SK-N-SH treated with all-trans-retinoic acid at 6 μM for 48 hours (cell line): ENCODE data around the gene ZNF304.

Experiments used
- ATAC-seq: fragments of 200-7000 bp; cut with Tn5 transposase; 3 replicates; pipeline ENCODE4 v1.9.1; 2020; ENCODE audit warnings: mild to moderate bottlenecking, moderate library complexity
- BACH2 ChIP-seq: fragments of 250-450 bp; sonication (Bioruptor Pico); IDR thresholded peaks from 2 replicates; pipeline ENCODE4 v1.9.0; 2021; ENCODE audit warnings: mild to moderate bottlenecking, borderline replicate concordance
- CREB5 ChIP-seq: fragments of 250-450 bp; sonication (Bioruptor Pico); IDR thresholded peaks from 2 replicates; pipeline ENCODE4 v1.5.1; 2020; ENCODE audit warnings: low read depth, mild to moderate bottlenecking, moderate library complexity
- CSDC2 ChIP-seq: fragments of 250-450 bp; sonication (Bioruptor Pico); IDR thresholded peaks from 2 replicates; pipeline ENCODE4 v1.5.0; 2020; ENCODE audit warnings: mild to moderate bottlenecking, moderate library complexity
- ESRRG ChIP-seq: fragments of 250-450 bp; sonication (Bioruptor Pico); IDR thresholded peaks from 2 replicates; pipeline ENCODE4 v1.6.1; 2021; ENCODE audit warnings: mild to moderate bottlenecking
- GLIS3 ChIP-seq: fragments of 250-450 bp; sonication (Bioruptor Pico); IDR thresholded peaks from 2 replicates; pipeline ENCODE4 v1.5.0; 2020; ENCODE audit warnings: mild to moderate bottlenecking, moderate library complexity
- ISL1 ChIP-seq: fragments of 250-450 bp; sonication (Bioruptor Pico); IDR thresholded peaks from 2 replicates; pipeline ENCODE4 v2.1.2; 2022; ENCODE audit warnings: mild to moderate bottlenecking, moderate library complexity
- OSR1 ChIP-seq: fragments of 250-450 bp; sonication (Bioruptor Pico); IDR thresholded peaks from 2 replicates; pipeline ENCODE4 v1.8.0; 2022; ENCODE audit warnings: moderate library complexity, mild to moderate bottlenecking, inconsistent platforms
- PPARA ChIP-seq: fragments of 250-450 bp; sonication (Bioruptor Pico); IDR thresholded peaks from 2 replicates; pipeline ENCODE4 v1.5.0; 2020; ENCODE audit warnings: mild to moderate bottlenecking, borderline replicate concordance
- RARB ChIP-seq: fragments of 250-450 bp; sonication (Bioruptor Pico); IDR thresholded peaks from 2 replicates; pipeline ENCODE4 v1.8.0; 2021; ENCODE audit warnings: mild to moderate bottlenecking, moderate library complexity
- SNAI2 ChIP-seq: fragments of 250-450 bp; sonication (Bioruptor Pico); IDR thresholded peaks from 2 replicates; pipeline ENCODE4 v1.5.0; 2020; ENCODE audit warnings: mild to moderate bottlenecking, moderate library complexity
- TCF4 ChIP-seq: fragments of 250-450 bp; sonication (Bioruptor Pico); IDR thresholded peaks from 2 replicates; pipeline ENCODE4 v1.8.0; 2021; ENCODE audit warnings: mild to moderate bottlenecking, moderate library complexity, borderline replicate concordance
- TOX ChIP-seq: fragments of 250-450 bp; sonication (Bioruptor Pico); IDR thresholded peaks from 2 replicates; pipeline ENCODE4 v1.8.0; 2021; ENCODE audit warnings: mild to moderate bottlenecking, moderate library complexity, borderline replicate concordance
- ZC3H10 ChIP-seq: fragments of 250-450 bp; sonication (Bioruptor Pico); IDR thresholded peaks from 2 replicates; pipeline ENCODE4 v1.5.1; 2021; ENCODE audit warnings: mild to moderate bottlenecking, moderate library complexity
- ZFP3 ChIP-seq: fragments of 250-450 bp; sonication (Bioruptor Pico); IDR thresholded peaks from 2 replicates; pipeline ENCODE4 v1.5.0; 2020; ENCODE audit warnings: mild to moderate bottlenecking, moderate library complexity
- ZFP30 ChIP-seq: fragments of 450-650 bp; formaldehyde crosslinking; IDR thresholded peaks from 2 replicates; pipeline ENCODE4 v1.5.0; 2022; ENCODE audit warnings: mild to moderate bottlenecking, moderate library complexity
- ZNF565 ChIP-seq: fragments of 450-650 bp; formaldehyde crosslinking; conservative IDR thresholded peaks from 2 replicates; pipeline ENCODE4 v1.5.0; 2020; ENCODE audit warnings: low read depth, mild to moderate bottlenecking, moderate library complexity
- ZNF70 ChIP-seq: fragments of 450-650 bp; formaldehyde crosslinking; IDR thresholded peaks from 2 replicates; pipeline ENCODE4 v1.5.0; 2020; ENCODE audit warnings: mild to moderate bottlenecking, moderate library complexity
- ZNF8 ChIP-seq: fragments of 450-650 bp; formaldehyde crosslinking; IDR thresholded peaks from 2 replicates; pipeline ENCODE4 v1.5.0; 2020; ENCODE audit warnings: mild to moderate bottlenecking, moderate library complexity
- TF ChIP-seq, protein P1 (sequence below): fragments of 250-450 bp; sonication (Bioruptor Pico); IDR thresholded peaks from 2 replicates; pipeline ENCODE4 v1.5.0; 2020; ENCODE audit warnings: mild to moderate bottlenecking, moderate library complexity
- TF ChIP-seq, protein P2 (sequence below): fragments of 250-450 bp; sonication (Bioruptor Pico); IDR thresholded peaks from 2 replicates; pipeline ENCODE4 v1.8.0; 2021; ENCODE audit warnings: low read depth, mild to moderate bottlenecking, moderate library complexity, borderline replicate concordance
- TF ChIP-seq, protein P3 (sequence below): fragments of 250-450 bp; sonication (Bioruptor Pico); IDR thresholded peaks from 2 replicates; pipeline ENCODE4 v1.5.1; 2021; ENCODE audit warnings: mild to moderate bottlenecking, moderate library complexity
- TF ChIP-seq, protein P4 (sequence below): fragments of 250-450 bp; sonication (Bioruptor Pico); IDR thresholded peaks from 2 replicates; pipeline ENCODE4 v1.8.0; 2020; ENCODE audit warnings: mild to moderate bottlenecking, moderate library complexity, borderline replicate concordance

Gene ZNF304

DNA sequence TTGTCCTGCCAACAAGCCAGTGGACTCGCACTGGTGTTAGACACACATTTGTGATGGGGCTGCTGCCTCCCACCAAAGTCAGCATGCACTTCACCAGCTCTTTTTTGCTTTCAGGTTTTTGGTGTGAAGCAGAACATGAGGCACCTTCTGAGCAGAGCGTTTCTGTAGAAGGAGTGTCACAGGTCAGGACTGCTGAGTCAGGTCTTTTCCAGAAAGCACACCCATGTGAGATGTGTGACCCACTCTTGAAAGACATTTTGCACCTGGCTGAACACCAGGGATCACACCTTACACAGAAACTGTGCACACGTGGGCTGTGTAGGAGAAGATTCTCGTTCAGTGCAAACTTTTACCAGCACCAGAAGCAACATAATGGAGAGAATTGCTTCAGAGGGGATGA, 4.8 kb downstream of the ZNF304 start:
- TF ChIP-seq GLIS3 (no peak), BACH2 (no peak), OSR1 (CRISPR knock-in tag) (no peak), CSDC2 (no peak), ZNF70 (CRISPR knock-in tag) (no peak), ISL1 (no peak), SNAI2 (no peak), ESRRG (CRISPR knock-in tag) (no peak), ZC3H10 (CRISPR knock-in tag) (no peak), TCF4 (CRISPR knock-in tag) (no peak), RARB (CRISPR knock-in tag) (no peak), ZNF8 (no peak), ZNF565 (CRISPR knock-in tag) (no peak), ZFP3 (CRISPR knock-in tag) (no peak), ZFP30 (CRISPR knock-in tag) (no peak)
- TF ChIP-seq, protein P1, sequence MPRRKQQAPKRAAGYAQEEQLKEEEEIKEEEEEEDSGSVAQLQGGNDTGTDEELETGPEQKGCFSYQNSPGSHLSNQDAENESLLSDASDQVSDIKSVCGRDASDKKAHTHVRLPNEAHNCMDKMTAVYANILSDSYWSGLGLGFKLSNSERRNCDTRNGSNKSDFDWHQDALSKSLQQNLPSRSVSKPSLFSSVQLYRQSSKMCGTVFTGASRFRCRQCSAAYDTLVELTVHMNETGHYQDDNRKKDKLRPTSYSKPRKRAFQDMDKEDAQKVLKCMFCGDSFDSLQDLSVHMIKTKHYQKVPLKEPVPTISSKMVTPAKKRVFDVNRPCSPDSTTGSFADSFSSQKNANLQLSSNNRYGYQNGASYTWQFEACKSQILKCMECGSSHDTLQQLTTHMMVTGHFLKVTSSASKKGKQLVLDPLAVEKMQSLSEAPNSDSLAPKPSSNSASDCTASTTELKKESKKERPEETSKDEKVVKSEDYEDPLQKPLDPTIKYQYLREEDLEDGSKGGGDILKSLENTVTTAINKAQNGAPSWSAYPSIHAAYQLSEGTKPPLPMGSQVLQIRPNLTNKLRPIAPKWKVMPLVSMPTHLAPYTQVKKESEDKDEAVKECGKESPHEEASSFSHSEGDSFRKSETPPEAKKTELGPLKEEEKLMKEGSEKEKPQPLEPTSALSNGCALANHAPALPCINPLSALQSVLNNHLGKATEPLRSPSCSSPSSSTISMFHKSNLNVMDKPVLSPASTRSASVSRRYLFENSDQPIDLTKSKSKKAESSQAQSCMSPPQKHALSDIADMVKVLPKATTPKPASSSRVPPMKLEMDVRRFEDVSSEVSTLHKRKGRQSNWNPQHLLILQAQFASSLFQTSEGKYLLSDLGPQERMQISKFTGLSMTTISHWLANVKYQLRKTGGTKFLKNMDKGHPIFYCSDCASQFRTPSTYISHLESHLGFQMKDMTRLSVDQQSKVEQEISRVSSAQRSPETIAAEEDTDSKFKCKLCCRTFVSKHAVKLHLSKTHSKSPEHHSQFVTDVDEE (CRISPR knock-in tag): no peak
- TF ChIP-seq, protein P2, sequence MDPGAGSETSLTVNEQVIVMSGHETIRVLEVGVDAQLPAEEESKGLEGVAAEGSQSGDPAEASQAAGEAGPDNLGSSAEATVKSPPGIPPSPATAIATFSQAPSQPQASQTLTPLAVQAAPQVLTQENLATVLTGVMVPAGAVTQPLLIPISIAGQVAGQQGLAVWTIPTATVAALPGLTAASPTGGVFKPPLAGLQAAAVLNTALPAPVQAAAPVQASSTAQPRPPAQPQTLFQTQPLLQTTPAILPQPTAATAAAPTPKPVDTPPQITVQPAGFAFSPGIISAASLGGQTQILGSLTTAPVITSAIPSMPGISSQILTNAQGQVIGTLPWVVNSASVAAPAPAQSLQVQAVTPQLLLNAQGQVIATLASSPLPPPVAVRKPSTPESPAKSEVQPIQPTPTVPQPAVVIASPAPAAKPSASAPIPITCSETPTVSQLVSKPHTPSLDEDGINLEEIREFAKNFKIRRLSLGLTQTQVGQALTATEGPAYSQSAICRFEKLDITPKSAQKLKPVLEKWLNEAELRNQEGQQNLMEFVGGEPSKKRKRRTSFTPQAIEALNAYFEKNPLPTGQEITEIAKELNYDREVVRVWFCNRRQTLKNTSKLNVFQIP (CRISPR knock-in tag): no peak
- TF ChIP-seq, all 23 proteins: peak for 0
- no peak for ATAC-seq

GRCh38 chr19:57357406-57357805, 6.3 kb downstream of the ZNF304 start:
- ATAC-seq: no peak
- TF ChIP-seq ZNF565 (CRISPR knock-in tag) (no peak), CREB5 (CRISPR knock-in tag) (no peak), ZFP30 (CRISPR knock-in tag) (no peak), ZFP3 (CRISPR knock-in tag) (no peak), ISL1 (no peak)

DNA sequence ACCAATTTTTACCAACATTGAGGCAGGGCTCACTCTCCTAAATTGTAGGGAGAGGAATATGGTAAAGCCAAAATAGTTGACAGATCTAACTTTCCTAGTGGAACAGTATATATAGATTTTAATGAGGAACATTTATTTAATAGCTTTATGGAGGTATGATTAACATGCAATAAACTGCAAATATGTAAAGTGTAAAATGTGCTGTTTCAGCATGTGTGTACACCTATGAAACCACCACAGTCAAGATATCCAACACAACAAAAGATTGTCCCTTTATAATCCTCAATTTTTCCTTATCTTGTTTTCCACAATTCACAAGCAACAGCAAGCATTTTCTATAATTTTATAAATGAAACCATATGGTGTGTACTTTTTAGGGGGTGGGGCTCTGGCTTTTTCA, 8.2 kb downstream of the ZNF304 start:
- ATAC-seq: no peak
- TF ChIP-seq SNAI2 (no peak), GLIS3 (no peak), CSDC2 (no peak), TCF4 (CRISPR knock-in tag) (no peak), BACH2 (no peak), ZFP3 (CRISPR knock-in tag) (no peak), ZNF8 (no peak), PPARA (CRISPR knock-in tag) (no peak), TOX (CRISPR knock-in tag) (no peak), ZNF565 (CRISPR knock-in tag) (no peak), ZNF70 (CRISPR knock-in tag) (no peak), ESRRG (CRISPR knock-in tag) (no peak), ZC3H10 (CRISPR knock-in tag) (no peak), CREB5 (CRISPR knock-in tag) (no peak), OSR1 (CRISPR knock-in tag) (no peak)
- TF ChIP-seq, protein P1 (CRISPR knock-in tag): no peak
- TF ChIP-seq, protein P3, sequence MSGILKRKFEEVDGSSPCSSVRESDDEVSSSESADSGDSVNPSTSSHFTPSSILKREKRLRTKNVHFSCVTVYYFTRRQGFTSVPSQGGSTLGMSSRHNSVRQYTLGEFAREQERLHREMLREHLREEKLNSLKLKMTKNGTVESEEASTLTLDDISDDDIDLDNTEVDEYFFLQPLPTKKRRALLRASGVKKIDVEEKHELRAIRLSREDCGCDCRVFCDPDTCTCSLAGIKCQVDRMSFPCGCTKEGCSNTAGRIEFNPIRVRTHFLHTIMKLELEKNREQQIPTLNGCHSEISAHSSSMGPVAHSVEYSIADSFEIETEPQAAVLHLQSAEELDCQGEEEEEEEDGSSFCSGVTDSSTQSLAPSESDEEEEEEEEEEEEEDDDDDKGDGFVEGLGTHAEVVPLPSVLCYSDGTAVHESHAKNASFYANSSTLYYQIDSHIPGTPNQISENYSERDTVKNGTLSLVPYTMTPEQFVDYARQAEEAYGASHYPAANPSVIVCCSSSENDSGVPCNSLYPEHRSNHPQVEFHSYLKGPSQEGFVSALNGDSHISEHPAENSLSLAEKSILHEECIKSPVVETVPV (CRISPR knock-in tag): no peak
- TF ChIP-seq, protein P2 (CRISPR knock-in tag): no peak
- TF ChIP-seq, protein P4, sequence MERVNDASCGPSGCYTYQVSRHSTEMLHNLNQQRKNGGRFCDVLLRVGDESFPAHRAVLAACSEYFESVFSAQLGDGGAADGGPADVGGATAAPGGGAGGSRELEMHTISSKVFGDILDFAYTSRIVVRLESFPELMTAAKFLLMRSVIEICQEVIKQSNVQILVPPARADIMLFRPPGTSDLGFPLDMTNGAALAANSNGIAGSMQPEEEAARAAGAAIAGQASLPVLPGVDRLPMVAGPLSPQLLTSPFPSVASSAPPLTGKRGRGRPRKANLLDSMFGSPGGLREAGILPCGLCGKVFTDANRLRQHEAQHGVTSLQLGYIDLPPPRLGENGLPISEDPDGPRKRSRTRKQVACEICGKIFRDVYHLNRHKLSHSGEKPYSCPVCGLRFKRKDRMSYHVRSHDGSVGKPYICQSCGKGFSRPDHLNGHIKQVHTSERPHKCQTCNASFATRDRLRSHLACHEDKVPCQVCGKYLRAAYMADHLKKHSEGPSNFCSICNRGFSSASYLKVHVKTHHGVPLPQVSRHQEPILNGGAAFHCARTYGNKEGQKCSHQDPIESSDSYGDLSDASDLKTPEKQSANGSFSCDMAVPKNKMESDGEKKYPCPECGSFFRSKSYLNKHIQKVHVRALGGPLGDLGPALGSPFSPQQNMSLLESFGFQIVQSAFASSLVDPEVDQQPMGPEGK (CRISPR knock-in tag): no peak
